Left renal cortex interstitium (tissue), 4 donors: ENCODE results near the gene DNAJC24. TPM values are rescaled to one million over a fixed set of nuclear protein-coding genes. Genes with fewer than 3 reads are reported as not detected.

ENCODE experiments used
- DNase-seq, 4 donors: peaks; one replicate each; pipeline ENCODE4 v3.0.0-alpha.2; 2013; ENCODE audit warnings: low read depth in 4 of 4, low spot score in 2 of 4, missing footprints in 1 of 4
- polyA plus RNA-seq, 4 donors: library from polyadenylated mRNA; unstranded; fragments of 120-200 nt; gene quantifications; one replicate each; pipeline ENCODE4 v1.2.1, GENCODE V29; 2013; ENCODE audit not compliant: insufficient read length in 4 of 4

DNAJC24 gene
- polyA plus RNA-seq, 4 donors: 19.2 to 34.0 (median 25.1) TPM

DNA sequence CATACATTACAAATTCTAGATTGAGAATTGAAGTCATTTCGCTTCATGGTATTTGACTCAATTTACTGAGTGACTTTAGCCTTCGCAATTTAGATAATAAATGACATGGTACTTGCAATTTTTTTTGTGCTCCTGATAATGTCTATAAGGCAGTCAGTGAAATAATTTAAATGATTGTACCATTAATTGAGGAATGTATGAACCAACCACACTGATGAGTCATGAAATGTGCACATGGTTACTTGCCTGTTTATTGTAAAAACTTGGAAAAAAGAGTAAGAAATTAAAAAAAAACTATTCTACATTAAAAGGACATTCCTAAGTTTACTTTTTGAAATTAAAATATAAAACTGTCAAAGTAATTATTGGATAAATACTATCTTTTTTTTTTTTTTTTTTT is 43.3 kb downstream of the DNAJC24 start:
- DNase-seq: no peak

GRCh38 chr11:31414338-31414737 is 44.7 kb downstream of the DNAJC24 start:
- no peak for DNase-seq

- DNase-seq: no peak
These were observed 45.8 kb downstream of the DNAJC24 start for GRCh38 chr11:31415435-31415834.

GRCh38 chr11:31417357-31417756 is 47.7 kb downstream of the DNAJC24 start:
- DNase-seq: no peak

GRCh38 chr11:31417816-31418215 is 48.2 kb downstream of the DNAJC24 start:
- no peak for DNase-seq

DNA sequence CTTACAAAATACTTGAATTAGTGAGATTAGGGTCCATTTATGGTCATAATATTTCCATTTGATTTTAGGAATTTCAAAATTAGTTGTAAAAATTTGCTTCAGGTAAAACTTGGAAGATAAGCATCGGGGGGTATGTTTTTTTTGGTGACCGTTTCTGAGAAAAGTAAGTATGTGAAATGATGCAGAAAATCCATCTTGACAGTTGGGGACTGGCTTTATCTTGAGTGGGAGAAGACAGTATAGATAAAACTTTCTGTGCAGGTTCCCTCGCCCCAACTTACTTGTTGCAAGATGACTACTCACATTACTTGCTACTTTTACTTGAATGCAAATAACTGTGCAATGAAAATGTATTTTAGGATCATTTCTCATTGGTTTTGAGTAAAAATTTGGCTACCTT is 49.5 kb downstream of the DNAJC24 start:
- DNase-seq: no peak

DNA sequence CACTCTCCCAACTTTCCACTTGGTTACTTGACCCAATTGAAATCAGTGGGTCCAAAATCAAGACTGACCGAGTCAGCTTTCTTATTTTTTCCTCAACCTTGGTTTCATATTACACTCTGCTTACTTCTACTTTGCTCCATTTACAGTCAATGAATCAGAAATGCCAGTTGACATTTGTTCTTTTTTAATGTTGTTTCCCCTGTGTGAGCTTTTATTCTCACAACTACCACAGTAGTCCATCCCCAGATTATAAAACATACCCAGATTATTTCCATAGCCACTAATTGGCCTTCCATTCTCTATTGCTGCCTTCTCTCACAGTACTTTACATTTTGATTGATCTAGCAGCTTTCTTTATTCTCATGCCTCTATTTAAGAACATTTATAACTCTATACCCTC is 50.0 kb downstream of the DNAJC24 start:
- no peak for DNase-seq

DNA sequence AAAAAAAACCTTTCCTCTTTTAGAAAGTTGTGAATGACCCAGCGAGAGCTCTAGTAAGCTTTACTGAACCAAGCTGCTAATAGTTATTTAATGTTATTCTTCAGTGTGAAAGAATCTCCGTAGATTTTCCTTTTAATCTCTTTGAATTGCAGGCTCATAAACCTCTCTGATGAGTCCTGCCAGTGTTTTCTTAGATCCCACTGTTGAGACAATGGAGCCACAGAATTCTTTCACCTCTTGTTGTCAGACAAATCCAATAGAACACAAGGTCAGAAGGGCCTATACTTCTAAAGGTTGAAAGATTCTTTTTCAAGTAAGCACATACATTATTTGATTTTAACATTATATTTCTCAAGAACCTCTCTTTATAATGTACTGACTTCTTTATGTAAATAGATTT is 52.2 kb downstream of the DNAJC24 start:
- DNase-seq: no peak

GRCh38 chr11:31422703-31423102 is 53.0 kb downstream of the DNAJC24 start:
- no peak for DNase-seq

- DNase-seq: no peak
These were observed 55.0 kb downstream of the DNAJC24 start for GRCh38 chr11:31424652-31425051.

- no peak for DNase-seq
These were observed 64.2 kb downstream of the DNAJC24 start for GRCh38 chr11:31433851-31434250.

- no peak for DNase-seq
These were observed 68.2 kb downstream of the DNAJC24 start for GRCh38 chr11:31437742-31438435.

GRCh38 chr11:31441296-31441695 is 71.6 kb downstream of the DNAJC24 start:
- DNase-seq: no peak

DNA sequence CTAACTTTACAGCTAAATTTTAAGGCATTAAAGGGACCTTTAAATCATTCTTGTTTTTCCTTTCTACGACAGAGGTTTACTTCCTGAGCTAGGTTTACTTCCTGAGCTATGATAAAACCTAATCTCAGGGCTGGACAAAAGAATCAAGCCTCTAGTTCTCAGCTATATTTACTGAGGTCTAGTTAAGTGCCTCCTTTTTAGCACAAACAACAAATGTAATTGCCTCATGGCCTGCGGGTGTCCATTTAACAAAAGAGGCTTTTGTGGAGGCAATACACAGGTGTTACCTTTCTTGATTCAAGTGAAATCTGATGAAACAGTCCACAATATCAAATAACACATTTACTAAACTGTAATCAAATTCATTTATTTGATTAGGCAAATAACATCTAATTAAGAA is 72.4 kb downstream of the DNAJC24 start:
- DNase-seq: no peak

- no peak for DNase-seq
These were observed 74.1 kb downstream of the DNAJC24 start for GRCh38 chr11:31443802-31444201.

- no peak for DNase-seq
These were observed 76.0 kb downstream of the DNAJC24 start for GRCh38 chr11:31445621-31446020.

GRCh38 chr11:31449040-31449439 is 79.4 kb downstream of the DNAJC24 start:
- DNase-seq: no peak

GRCh38 chr11:31450841-31451240 is 81.2 kb downstream of the DNAJC24 start:
- no peak for DNase-seq

DNA sequence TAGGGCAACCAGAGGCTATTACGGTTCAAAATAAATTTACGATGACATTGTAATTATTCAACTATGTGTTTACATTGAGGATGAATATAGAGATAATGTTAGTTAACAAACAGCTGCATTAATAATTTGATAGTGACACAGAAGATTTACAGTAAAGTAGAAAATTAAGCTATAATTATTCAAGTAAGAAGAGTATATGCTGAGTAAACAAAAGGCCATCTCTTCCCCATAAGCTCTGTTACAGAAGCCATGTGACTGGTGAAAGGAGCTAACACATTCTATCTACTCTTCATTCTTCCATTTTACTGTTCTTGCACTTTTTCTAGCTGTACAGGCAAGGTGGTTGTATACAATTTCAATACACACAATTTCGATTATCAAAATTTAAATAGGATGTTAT is 85.5 kb downstream of the DNAJC24 start:
- no peak for DNase-seq

DNA sequence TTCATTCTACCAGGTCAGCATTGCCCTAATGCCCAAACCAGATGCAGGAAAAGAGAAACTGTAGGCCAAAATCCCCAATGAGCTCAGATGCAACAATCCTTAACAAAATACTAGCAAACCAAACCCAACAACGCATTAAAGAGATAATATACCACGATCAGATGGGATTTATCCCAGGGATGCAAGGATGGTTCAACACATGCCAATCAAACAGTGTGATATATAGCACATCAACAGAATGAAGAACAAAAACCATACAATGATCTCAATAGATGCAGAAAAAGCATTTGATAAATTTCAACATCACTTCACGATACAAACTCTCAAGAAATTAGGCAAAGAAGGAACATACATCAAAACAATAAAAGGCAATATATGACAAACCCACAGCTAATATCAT is 94.8 kb downstream of the DNAJC24 start:
- no peak for DNase-seq

DNA sequence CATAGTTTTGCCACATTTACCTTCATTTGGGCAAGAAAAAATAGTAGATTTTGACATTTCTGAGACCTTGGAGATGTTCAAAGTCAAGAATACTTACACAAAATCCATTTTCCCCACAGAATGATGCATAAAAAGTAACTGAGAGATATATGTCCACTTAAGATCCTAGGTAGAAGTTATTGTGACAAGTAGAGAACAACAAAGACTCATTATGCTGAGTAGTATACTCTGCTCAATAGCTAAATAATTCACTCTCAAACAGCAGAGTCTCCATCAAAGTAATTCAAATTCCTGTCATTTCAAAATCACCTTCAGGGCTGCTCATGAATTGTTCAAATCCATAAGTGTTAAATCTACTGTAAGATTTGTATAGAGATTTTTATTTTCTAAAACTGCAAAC is 104.4 kb downstream of the DNAJC24 start:
- no peak for DNase-seq

GRCh38 chr11:31477528-31478222 is 108.0 kb downstream of the DNAJC24 start:
- no peak for DNase-seq

DNA sequence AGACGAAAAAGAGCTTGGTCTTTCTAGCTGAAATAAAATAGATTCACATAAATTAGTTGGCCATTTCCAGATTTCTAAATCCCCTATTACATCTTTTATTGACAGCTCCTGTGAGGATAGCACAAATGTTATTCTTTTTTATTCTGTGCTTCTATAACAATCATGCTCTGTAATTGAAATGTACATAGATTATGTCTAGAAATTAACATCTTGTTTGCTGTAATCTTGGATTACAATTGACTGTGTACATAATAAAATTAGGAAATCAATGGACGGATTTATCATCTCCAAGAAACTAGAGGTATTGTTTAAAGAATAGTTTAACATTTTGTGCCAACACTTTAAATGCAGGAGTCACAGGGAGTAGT is 108.5 kb downstream of the DNAJC24 start:
- DNase-seq: no peak
